LNCAP (cell line): ENCODE results near the gene SRGAP1.

Experiments
- TF ChIP-seq, protein P1 (sequence below): fragments of 450-650 bp; IDR thresholded peaks from 2 replicates; pipeline ENCODE4 v1.5.1; 2017; ENCODE audit warnings: mild to moderate bottlenecking

The SRGAP1 gene

DNA sequence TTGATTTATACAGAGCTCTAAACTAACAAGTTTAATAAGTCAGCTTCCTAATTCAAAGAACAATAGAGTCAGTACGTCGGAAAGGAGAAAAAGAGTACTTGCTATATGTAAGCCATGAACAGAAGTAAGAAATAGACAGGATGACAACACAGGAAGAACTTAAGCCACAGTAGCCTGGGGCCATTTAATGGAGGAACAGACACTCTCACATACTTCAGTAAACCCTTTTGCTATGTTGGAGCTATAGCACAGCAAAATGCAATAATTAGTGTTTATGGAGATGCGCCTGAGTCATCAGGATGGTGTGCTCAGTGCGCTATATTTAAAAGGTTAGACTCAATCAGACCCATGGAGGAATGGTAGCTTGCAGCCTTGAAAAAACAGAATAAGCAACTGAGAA lies 61.0 kb downstream of the SRGAP1 start:
- TF ChIP-seq, protein P1, sequence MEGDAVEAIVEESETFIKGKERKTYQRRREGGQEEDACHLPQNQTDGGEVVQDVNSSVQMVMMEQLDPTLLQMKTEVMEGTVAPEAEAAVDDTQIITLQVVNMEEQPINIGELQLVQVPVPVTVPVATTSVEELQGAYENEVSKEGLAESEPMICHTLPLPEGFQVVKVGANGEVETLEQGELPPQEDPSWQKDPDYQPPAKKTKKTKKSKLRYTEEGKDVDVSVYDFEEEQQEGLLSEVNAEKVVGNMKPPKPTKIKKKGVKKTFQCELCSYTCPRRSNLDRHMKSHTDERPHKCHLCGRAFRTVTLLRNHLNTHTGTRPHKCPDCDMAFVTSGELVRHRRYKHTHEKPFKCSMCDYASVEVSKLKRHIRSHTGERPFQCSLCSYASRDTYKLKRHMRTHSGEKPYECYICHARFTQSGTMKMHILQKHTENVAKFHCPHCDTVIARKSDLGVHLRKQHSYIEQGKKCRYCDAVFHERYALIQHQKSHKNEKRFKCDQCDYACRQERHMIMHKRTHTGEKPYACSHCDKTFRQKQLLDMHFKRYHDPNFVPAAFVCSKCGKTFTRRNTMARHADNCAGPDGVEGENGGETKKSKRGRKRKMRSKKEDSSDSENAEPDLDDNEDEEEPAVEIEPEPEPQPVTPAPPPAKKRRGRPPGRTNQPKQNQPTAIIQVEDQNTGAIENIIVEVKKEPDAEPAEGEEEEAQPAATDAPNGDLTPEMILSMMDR, result no peak

DNA sequence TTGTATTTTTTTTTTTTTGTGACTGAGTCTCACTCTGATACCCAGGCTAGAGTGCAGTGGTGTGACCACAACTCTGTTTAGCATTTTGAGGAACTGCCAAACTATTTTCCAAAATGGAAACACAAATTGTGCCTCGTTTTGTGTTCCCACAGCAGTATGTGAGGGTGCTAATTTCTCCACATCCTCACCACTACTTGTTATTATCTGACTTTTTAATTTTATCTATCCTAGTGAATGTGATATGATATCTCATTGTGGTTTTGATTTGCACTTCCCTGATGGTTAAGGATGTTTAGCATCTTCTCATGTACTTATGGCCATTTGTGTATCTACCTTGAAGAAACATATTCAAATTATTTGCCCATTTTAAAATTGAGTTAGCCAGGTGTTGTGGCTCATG lies 62.4 kb downstream of the SRGAP1 start:
- TF ChIP-seq, protein P1, result no peak

DNA sequence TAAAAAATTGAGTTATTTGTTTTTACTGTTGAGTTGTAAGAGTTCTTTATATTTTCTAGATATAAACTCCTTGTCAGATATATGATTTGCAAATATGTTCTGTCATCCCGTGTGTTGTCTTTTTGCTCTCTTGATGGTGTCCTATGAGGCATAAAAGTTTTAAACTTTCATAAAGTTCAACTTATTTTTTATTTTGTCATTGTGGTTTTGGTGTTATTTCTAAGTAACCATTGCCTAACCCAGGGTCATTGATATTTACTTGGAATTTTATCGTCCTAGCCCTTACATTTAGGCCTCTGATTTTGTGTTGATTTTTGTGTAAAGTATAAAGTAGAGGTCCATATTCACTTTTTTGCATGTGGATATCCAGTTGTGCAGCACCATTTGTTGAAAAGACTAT lies 63.1 kb downstream of the SRGAP1 start:
- TF ChIP-seq, protein P1, result no peak

DNA sequence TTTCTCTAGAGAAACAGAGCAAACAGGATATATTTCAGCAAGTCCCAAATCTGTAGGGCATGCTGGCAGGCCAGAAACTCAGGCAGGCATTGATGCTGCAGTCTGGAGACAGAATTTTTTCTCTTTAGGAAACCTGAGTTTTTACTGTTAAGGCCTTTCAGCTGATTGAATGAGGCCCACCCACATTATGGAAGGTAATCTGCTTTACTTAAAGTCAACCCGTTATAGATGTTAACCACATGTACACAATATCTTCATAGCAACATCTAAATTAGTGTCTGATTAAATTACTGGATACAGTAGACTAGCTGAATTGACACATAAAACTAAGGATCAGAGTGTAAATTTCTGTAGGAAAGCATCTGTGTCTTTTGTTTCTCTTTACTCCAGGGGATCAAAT lies 65.2 kb downstream of the SRGAP1 start:
- TF ChIP-seq, protein P1, result no peak

DNA sequence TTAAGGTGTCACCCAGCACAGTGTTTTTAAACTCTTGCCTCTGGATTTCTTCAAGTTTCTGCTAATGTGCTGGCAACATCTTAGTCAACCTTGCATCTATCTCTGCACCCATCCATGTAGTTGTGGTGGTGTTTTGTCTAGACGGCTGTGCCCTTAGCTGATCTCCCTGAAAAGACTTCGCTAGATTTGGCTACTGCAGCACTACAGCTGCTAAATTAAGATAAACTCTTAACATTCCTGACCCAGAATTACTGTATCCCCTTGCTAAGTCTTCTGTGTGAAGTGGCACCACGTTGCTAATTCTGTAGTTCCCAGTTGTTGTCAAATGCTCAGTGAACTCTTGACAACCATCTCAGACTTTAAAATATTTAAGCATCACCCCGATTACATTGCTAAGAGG lies 66.8 kb downstream of the SRGAP1 start:
- TF ChIP-seq, protein P1, result no peak

DNA sequence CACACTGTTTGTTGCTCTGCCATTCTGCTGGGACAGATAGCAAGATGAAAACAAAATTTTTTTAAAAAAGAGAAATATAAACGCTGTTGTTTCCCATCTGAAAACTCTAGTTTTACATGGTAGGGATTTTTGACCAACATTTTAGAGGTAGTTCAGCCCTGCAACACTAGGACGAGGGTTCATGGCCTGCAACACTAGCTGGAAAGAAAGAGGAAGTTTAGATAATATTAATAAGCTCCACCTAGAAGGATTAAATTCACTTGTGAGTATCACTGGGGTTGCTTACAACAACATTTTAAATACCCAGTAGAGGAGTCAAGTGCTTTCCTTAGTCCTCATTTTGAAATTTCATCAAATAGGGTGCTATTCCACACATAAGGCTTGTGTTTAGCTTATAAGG lies 68.2 kb downstream of the SRGAP1 start:
- TF ChIP-seq, protein P1, result no peak

DNA sequence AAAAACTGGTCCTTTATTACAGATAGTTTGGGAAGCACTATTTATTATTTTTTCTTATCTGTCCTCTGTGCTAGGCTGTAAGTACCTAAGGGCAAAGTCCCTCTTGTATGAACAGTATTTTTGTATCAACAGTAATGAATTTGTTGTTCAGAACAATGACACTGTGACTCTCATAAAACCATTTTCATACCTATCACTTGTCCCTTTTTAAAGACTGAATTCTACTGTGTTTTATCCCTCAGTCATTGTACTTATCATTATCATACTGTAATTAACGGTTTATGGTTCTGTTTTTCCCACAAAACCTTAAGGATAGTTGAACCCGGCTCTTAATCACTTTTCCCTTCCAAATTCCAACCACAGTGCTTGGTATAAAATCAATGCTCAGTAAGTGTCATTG lies 69.4 kb downstream of the SRGAP1 start:
- TF ChIP-seq, protein P1, result no peak

DNA sequence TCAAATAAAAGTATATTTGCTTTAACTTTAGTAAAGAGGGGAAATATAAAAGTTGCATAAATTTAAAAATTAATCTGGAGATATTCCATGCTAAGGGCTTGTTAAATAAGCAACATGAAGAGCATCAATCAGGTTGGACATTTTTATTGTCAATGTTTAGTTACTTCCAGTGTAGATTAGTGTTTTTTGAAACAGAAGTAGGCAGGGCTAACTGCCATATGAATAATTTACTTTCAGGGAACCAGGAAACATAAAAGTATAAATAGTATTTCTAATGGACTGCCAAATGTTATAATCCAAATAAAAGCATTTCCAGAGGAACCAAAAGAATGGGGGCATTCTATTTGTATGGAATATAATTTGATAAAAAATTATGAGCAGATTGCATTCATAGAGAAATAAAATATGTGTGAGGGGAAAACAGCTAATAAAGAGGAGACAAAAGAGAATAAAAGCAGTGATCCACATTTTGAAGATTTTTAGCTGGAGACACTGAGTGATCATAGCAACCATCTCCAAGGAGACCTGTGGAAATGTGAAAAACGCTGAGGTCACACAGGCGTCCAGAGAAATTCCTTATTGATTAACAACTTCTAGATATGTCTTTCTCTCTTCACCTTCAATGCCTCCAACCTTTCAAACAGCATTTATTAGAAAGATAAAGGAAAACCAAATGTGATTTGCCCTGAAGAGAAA lies 70.8 kb downstream of the SRGAP1 start:
- TF ChIP-seq, protein P1, result no peak
